ENCODE results near the gene ALDH4A1. TPM values are rescaled to one million over a fixed set of nuclear protein-coding genes. Genes with fewer than 3 reads are reported as not detected.

ALDH4A1 gene
- polyA plus RNA-seq, 4 donors: 0.22 to 6.3 (median 1.3) TPM

- H3K36me3 ChIP-seq (ENCODE audit: control insufficient read depth in 3 of 3, insufficient read depth in 2 of 3, low read depth in 1 of 3, low read length in 3 of 3): peaks cover 0 to 53% (median 0%) of the 10 kb centered on the region in 3 donors
- no peaks in the 10 kb centered on the region for H3K27me3 ChIP-seq (ENCODE audit: control insufficient read depth in 3 of 3, insufficient read depth in 3 of 3, low read length in 3 of 3)
- peak; percentile 63 to 81 for DNase-seq
- H3K9me3 ChIP-seq (ENCODE audit: control insufficient read depth in 2 of 2, insufficient read depth in 1 of 2, low read depth in 1 of 2, low read length in 1 of 2): no peaks in the 10 kb centered on the region
- H3K4me3 ChIP-seq (ENCODE audit: low read depth in 1 of 3, low read length in 3 of 3): no peak overlapping the region
- peaks cover 0 to 3% (median 0%) of the 10 kb centered on the region in 3 donors for H3K4me1 ChIP-seq (ENCODE audit: control insufficient read depth in 3 of 3, insufficient read depth in 2 of 3, low read depth in 1 of 3, low read length in 2 of 3)
- 30 to 40% (median 37%) methylated on average over 22 of the region's 22 CpGs for WGBS, 3 donors
- FAIRE-seq: no peak
- peak overlapping the region in 1 of 3 donors; percentile 46 for H3K27ac ChIP-seq (ENCODE audit: low read depth in 1 of 3, low read length in 2 of 3)
Measured at GRCh38 chr1:18913065-18913835, 10.9 kb upstream of the ALDH4A1 start.

GRCh38 chr1:18912550-18912949 is 10.2 kb upstream of the ALDH4A1 start:
- no peak for DNase-seq
- FAIRE-seq: no peak
- no peak overlapping the region for H3K27ac ChIP-seq (ENCODE audit: low read depth in 1 of 3, low read length in 2 of 3)
- peaks cover 0 to 52% (median 0%) of the 10 kb centered on the region in 3 donors for H3K36me3 ChIP-seq (ENCODE audit: control insufficient read depth in 3 of 3, insufficient read depth in 2 of 3, low read depth in 1 of 3, low read length in 3 of 3)
- H3K4me1 ChIP-seq (ENCODE audit: control insufficient read depth in 3 of 3, insufficient read depth in 2 of 3, low read depth in 1 of 3, low read length in 2 of 3): peaks cover 0 to 3% (median 0%) of the 10 kb centered on the region in 3 donors
- no peaks in the 10 kb centered on the region for H3K9me3 ChIP-seq (ENCODE audit: control insufficient read depth in 2 of 2, insufficient read depth in 1 of 2, low read depth in 1 of 2, low read length in 1 of 2)
- WGBS, 3 donors: 90 to 91% (median 90%) methylated on average over 3 of the region's 3 CpGs
- no peaks in the 10 kb centered on the region for H3K27me3 ChIP-seq (ENCODE audit: control insufficient read depth in 3 of 3, insufficient read depth in 3 of 3, low read length in 3 of 3)
- no peak overlapping the region for H3K4me3 ChIP-seq (ENCODE audit: low read depth in 1 of 3, low read length in 3 of 3)

- WGBS, 3 donors: 77 to 81% (median 80%) methylated on average over 17 of the region's 17 CpGs
- Histone ChIP-seq H3K4me3 (ENCODE audit: low read depth in 1 of 3, low read length in 3 of 3) (no peak overlapping the region), H3K27me3 (ENCODE audit: control insufficient read depth in 3 of 3, insufficient read depth in 3 of 3, low read length in 3 of 3) (no peaks in the 10 kb centered on the region), H3K9me3 (ENCODE audit: control insufficient read depth in 2 of 2, insufficient read depth in 1 of 2, low read depth in 1 of 2, low read length in 1 of 2) (no peaks in the 10 kb centered on the region), H3K36me3 (ENCODE audit: control insufficient read depth in 3 of 3, insufficient read depth in 2 of 3, low read depth in 1 of 3, low read length in 3 of 3) (peaks cover 0 to 41% (median 2%) of the 10 kb centered on the region in 3 donors), H3K27ac (ENCODE audit: low read depth in 1 of 3, low read length in 2 of 3) (no peak overlapping the region), H3K4me1 (ENCODE audit: control insufficient read depth in 3 of 3, insufficient read depth in 2 of 3, low read depth in 1 of 3, low read length in 2 of 3) (peaks cover 0 to 6% (median 0%) of the 10 kb centered on the region in 3 donors)
- no peak for FAIRE-seq
- DNase-seq: no peak
Measured at GRCh38 chr1:18908911-18909771, 6.8 kb upstream of the ALDH4A1 start.

- Histone ChIP-seq H3K4me3 (ENCODE audit: low read depth in 1 of 3, low read length in 3 of 3) (no peak overlapping the region), H3K36me3 (ENCODE audit: control insufficient read depth in 3 of 3, insufficient read depth in 2 of 3, low read depth in 1 of 3, low read length in 3 of 3) (peaks cover 0 to 41% (median 2%) of the 10 kb centered on the region in 3 donors), H3K27ac (ENCODE audit: low read depth in 1 of 3, low read length in 2 of 3) (peak overlapping the region in 1 of 3 donors; percentile 41), H3K27me3 (ENCODE audit: control insufficient read depth in 3 of 3, insufficient read depth in 3 of 3, low read length in 3 of 3) (peaks cover 0 to 5% (median 0%) of the 10 kb centered on the region in 3 donors), H3K4me1 (ENCODE audit: control insufficient read depth in 3 of 3, insufficient read depth in 2 of 3, low read depth in 1 of 3, low read length in 2 of 3) (peaks cover 0 to 5% (median 0%) of the 10 kb centered on the region in 3 donors), H3K9me3 (ENCODE audit: control insufficient read depth in 2 of 2, insufficient read depth in 1 of 2, low read depth in 1 of 2, low read length in 1 of 2) (no peaks in the 10 kb centered on the region)
- WGBS, 3 donors: 66 to 91% (median 83%) methylated on average over 21 to 22 of the region's 22 CpGs
- no peak for DNase-seq
- no peak for FAIRE-seq
Measured at GRCh38 chr1:18907917-18908845, 5.8 kb upstream of the ALDH4A1 start.

GRCh38 chr1:18907021-18907916 is 4.9 kb upstream of the ALDH4A1 start:
- Histone ChIP-seq H3K4me3 (ENCODE audit: low read depth in 1 of 3, low read length in 3 of 3) (no peak overlapping the region), H3K27me3 (ENCODE audit: control insufficient read depth in 3 of 3, insufficient read depth in 3 of 3, low read length in 3 of 3) (peaks cover 0 to 8% (median 0%) of the 10 kb centered on the region in 3 donors), H3K36me3 (ENCODE audit: control insufficient read depth in 3 of 3, insufficient read depth in 2 of 3, low read depth in 1 of 3, low read length in 3 of 3) (peaks cover 0 to 38% (median 2%) of the 10 kb centered on the region in 3 donors), H3K9me3 (ENCODE audit: control insufficient read depth in 2 of 2, insufficient read depth in 1 of 2, low read depth in 1 of 2, low read length in 1 of 2) (no peaks in the 10 kb centered on the region), H3K4me1 (ENCODE audit: control insufficient read depth in 3 of 3, insufficient read depth in 2 of 3, low read depth in 1 of 3, low read length in 2 of 3) (peaks cover 0 to 9% (median 0%) of the 10 kb centered on the region in 3 donors), H3K27ac (ENCODE audit: low read depth in 1 of 3, low read length in 2 of 3) (peak overlapping the region in 2 of 3 donors; percentile 8 to 41)
- WGBS, 3 donors: 54 to 80% (median 77%) methylated on average over 16 of the region's 16 CpGs
- DNase-seq (peak; percentile 61 to 68), FAIRE-seq (no peak)

- Histone ChIP-seq H3K36me3 (ENCODE audit: control insufficient read depth in 3 of 3, insufficient read depth in 2 of 3, low read depth in 1 of 3, low read length in 3 of 3) (peaks cover 0 to 8% (median 2%) of the 10 kb centered on the region in 3 donors), H3K9me3 (ENCODE audit: control insufficient read depth in 2 of 2, insufficient read depth in 1 of 2, low read depth in 1 of 2, low read length in 1 of 2) (no peaks in the 10 kb centered on the region), H3K4me1 (ENCODE audit: control insufficient read depth in 3 of 3, insufficient read depth in 2 of 3, low read depth in 1 of 3, low read length in 2 of 3) (peaks cover 0 to 13% (median 0%) of the 10 kb centered on the region in 3 donors), H3K27me3 (ENCODE audit: control insufficient read depth in 3 of 3, insufficient read depth in 3 of 3, low read length in 3 of 3) (peaks cover 0 to 43% (median 0%) of the 10 kb centered on the region in 3 donors), H3K4me3 (ENCODE audit: low read depth in 1 of 3, low read length in 3 of 3) (peak overlapping the region in 2 of 3 donors; percentile 53 to 61), H3K27ac (ENCODE audit: low read depth in 1 of 3, low read length in 2 of 3) (peak overlapping the region in 2 of 3 donors; percentile 69 to 77)
- WGBS, 3 donors: 36 to 39% (median 38%) methylated on average over 8 of the region's 8 CpGs
- DNase-seq (no peak), FAIRE-seq (no peak)
Measured at GRCh38 chr1:18903291-18903756, 969 bp upstream of the ALDH4A1 start.

- 0 to 1% (median 1%) methylated on average over 28 to 44 of the region's 44 CpGs for WGBS, 3 donors
- peaks cover 0 to 10% (median 0%) of the 10 kb centered on the region in 3 donors for H3K4me1 ChIP-seq (ENCODE audit: control insufficient read depth in 3 of 3, insufficient read depth in 2 of 3, low read depth in 1 of 3, low read length in 2 of 3)
- no peaks in the 10 kb centered on the region for H3K9me3 ChIP-seq (ENCODE audit: control insufficient read depth in 2 of 2, insufficient read depth in 1 of 2, low read depth in 1 of 2, low read length in 1 of 2)
- peak overlapping the region; percentile 53 to 70 (median 61) for H3K4me3 ChIP-seq (ENCODE audit: low read depth in 1 of 3, low read length in 3 of 3)
- peaks cover 0 to 2% (median 0%) of the 10 kb centered on the region in 3 donors for H3K36me3 ChIP-seq (ENCODE audit: control insufficient read depth in 3 of 3, insufficient read depth in 2 of 3, low read depth in 1 of 3, low read length in 3 of 3)
- peaks cover 0 to 45% (median 0%) of the 10 kb centered on the region in 3 donors for H3K27me3 ChIP-seq (ENCODE audit: control insufficient read depth in 3 of 3, insufficient read depth in 3 of 3, low read length in 3 of 3)
- DNase-seq (no peak), FAIRE-seq (no peak)
- peak overlapping the region; percentile 17 to 94 (median 77) for H3K27ac ChIP-seq (ENCODE audit: low read depth in 1 of 3, low read length in 2 of 3)
Measured at GRCh38 chr1:18901952-18902522, 318 bp downstream of the ALDH4A1 start.

Measured in small intestine (tissue), 7 donors.